ENCODE results near the gene SRGAP1. TPM values are rescaled to one million over a fixed set of nuclear protein-coding genes. Genes with fewer than 3 reads are reported as not detected.
"Not testable (repeated sequence)": the region's sequence is repeated elsewhere in the genome, so short reads cannot be mapped to it uniquely, and the experiment has no call there.

SRGAP1 gene
- total RNA-seq, 1 experiment from 2014 or later: 6.2 TPM

DNA sequence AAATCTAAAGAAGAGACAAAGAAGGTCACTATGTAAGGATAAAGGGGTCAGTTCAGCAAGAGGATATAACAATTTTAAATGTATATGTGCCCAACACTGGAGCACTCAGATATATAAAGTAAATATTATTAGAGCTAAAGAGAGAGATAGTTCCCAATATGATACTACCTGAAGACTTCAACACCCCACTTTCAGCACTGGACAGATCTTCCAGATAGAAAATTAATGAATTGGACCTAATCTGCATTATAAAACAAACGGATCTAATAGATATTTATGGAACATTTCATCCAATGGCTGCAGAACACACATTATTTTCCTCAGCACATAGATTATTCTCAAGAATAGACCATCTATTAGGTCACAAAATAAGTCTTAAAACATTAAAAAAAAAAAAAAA lies 24.1 kb upstream of the SRGAP1 start:
- H3K4me3 ChIP-seq: no peak overlapping the region
- H3K4me1 ChIP-seq: no peaks in the 10 kb centered on the region
- no peak overlapping the region for H3K27ac ChIP-seq
- no peaks in the 10 kb centered on the region for H3K27me3 ChIP-seq
- DNase-seq: no peak
- H3K9me3 ChIP-seq (replicated peaks): no peaks in the 10 kb centered on the region; the same call in 1 of the 2 replicates
- no peaks in the 10 kb centered on the region for H3K36me3 ChIP-seq

GRCh38 chr12:63821781-63822251 lies 22.7 kb upstream of the SRGAP1 start:
- no peak overlapping the region for H3K27ac ChIP-seq
- DNase-seq: no peak

DNA sequence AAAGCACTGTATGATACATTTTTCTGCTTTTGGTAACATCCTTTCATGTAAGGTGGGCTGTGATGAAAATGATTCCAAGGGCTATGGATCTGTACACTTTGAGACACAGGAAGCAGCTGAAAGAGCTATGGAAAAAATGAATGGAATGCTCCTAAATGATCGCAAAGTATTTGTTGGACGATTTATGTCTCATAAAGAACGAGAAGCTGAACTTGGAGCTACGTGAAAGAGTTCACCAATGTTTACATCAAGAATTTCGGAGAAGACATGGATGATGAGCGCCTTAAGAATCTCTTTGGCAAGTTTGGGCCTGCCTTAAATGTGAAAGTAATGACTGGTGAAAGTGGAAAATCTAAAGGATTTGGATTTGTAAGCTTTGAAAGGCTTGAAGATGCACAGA lies 22.1 kb upstream of the SRGAP1 start:
- H3K9me3 ChIP-seq (replicated peaks): no peaks in the 10 kb centered on the region; the same call in 1 of the 2 replicates
- H3K27ac ChIP-seq: no peak overlapping the region
- H3K4me3 ChIP-seq: peak overlapping the region; percentile 9; the same call in 1 of the 2 replicates
- no peaks in the 10 kb centered on the region for H3K27me3 ChIP-seq
- no peak for DNase-seq
- H3K4me1 ChIP-seq: no peaks in the 10 kb centered on the region
- H3K36me3 ChIP-seq: no peaks in the 10 kb centered on the region

More at GRCh38 chr12:63821781-63822251, 22.7 kb upstream of the SRGAP1 start:
- Histone ChIP-seq H3K36me3 (no peaks in the 10 kb centered on the region), H3K27me3 (no peaks in the 10 kb centered on the region), H3K4me3 (no peak overlapping the region), H3K4me1 (no peaks in the 10 kb centered on the region), H3K9me3 (replicated peaks) (no peaks in the 10 kb centered on the region; the same call in 1 of the 2 replicates)

GRCh38 chr12:63823040-63823439 lies 21.5 kb upstream of the SRGAP1 start:
- H3K4me1 ChIP-seq: no peaks in the 10 kb centered on the region
- H3K27ac ChIP-seq: no peak overlapping the region
- H3K9me3 ChIP-seq (replicated peaks): no peaks in the 10 kb centered on the region; the same call in 1 of the 2 replicates
- DNase-seq: no peak
- no peak overlapping the region for H3K4me3 ChIP-seq
- H3K27me3 ChIP-seq: no peaks in the 10 kb centered on the region
- no peaks in the 10 kb centered on the region for H3K36me3 ChIP-seq

- peak in 1 of 2 experiments; percentile 77 for DNase-seq
Observed at GRCh38 chr12:63826006-63826585, 18.4 kb upstream of the SRGAP1 start.

DNA sequence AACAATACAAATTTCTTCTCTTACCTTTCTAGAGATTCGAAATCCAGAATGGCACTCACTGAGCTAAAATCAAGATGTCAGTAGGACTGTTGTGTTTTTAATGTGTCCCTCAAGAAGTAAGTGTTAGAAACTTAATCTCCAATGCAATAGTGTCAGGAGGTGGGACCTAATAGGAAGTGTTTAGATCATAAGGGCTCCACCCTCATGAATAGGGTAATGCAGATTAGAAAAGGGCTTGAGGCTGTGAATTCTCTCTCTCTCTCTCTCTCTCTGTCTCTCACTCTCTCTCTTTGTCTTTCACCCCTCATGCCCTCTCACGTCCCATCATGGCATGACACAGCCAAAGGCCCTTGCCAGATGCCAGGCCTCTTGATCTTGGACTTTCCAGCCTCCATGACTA lies 15.6 kb upstream of the SRGAP1 start:
- Histone ChIP-seq H3K27ac (no peak overlapping the region), H3K4me3 (no peak overlapping the region), H3K9me3 (replicated peaks) (0 out of 2 replicates have a peak, but pooled peaks cover 3% of the 10 kb centered on the region), H3K4me1 (no peaks in the 10 kb centered on the region), H3K27me3 (no peaks in the 10 kb centered on the region), H3K36me3 (no peaks in the 10 kb centered on the region)
- DNase-seq: no peak

More at GRCh38 chr12:63826006-63826585, 18.4 kb upstream of the SRGAP1 start:
- Histone ChIP-seq H3K4me1 (no peaks in the 10 kb centered on the region), H3K36me3 (no peaks in the 10 kb centered on the region), H3K9me3 (replicated peaks) (0 out of 2 replicates have a peak, but pooled peaks cover 3% of the 10 kb centered on the region), H3K27me3 (no peaks in the 10 kb centered on the region), H3K4me3 (no peak overlapping the region), H3K27ac (no peak overlapping the region)

- Histone ChIP-seq H3K27me3 (no peaks in the 10 kb centered on the region), H3K4me3 (no peak overlapping the region), H3K9me3 (replicated peaks) (no peaks in the 10 kb centered on the region), H3K27ac (no peak overlapping the region), H3K36me3 (no peaks in the 10 kb centered on the region), H3K4me1 (no peaks in the 10 kb centered on the region)
- no peak for DNase-seq
Observed at GRCh38 chr12:63836046-63836445, 8.5 kb upstream of the SRGAP1 start.

- no peak overlapping the region for H3K4me3 ChIP-seq
Observed at GRCh38 chr12:63836936-63837335, 7.6 kb upstream of the SRGAP1 start.

GRCh38 chr12:63838411-63838810 lies 6.1 kb upstream of the SRGAP1 start:
- H3K4me3 ChIP-seq: no peak overlapping the region
- no peak overlapping the region for H3K27ac ChIP-seq
- no peaks in the 10 kb centered on the region for H3K9me3 ChIP-seq (replicated peaks)
- H3K4me1 ChIP-seq: no peaks in the 10 kb centered on the region
- no peak for DNase-seq
- no peaks in the 10 kb centered on the region for H3K27me3 ChIP-seq
- no peaks in the 10 kb centered on the region for H3K36me3 ChIP-seq

More at GRCh38 chr12:63836936-63837335, 7.6 kb upstream of the SRGAP1 start:
- no peaks in the 10 kb centered on the region for H3K36me3 ChIP-seq
- no peak overlapping the region for H3K27ac ChIP-seq
- no peak for DNase-seq
- no peaks in the 10 kb centered on the region for H3K4me1 ChIP-seq
- no peaks in the 10 kb centered on the region for H3K9me3 ChIP-seq (replicated peaks)
- H3K27me3 ChIP-seq: no peaks in the 10 kb centered on the region

DNA sequence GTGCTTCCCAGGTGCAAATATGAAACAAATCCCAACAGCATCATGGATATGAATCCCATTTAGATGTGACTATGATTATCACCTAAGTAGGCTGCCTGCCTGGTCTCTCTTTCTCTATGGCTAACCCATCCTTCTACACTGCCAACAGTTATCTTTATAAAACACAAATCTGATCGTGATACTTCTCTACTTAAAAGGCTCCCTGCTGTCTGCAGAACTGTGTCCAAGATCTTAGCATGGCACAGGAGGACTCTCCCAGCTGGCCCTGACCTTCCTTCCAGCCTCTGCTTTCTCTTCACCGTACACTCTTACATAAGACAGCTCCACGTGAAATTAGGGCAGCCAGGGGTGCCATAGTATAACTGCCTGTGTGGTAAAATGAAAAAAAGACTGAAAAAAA lies 3.5 kb upstream of the SRGAP1 start:
- no peaks in the 10 kb centered on the region for H3K36me3 ChIP-seq
- H3K4me3 ChIP-seq: no peak overlapping the region
- H3K4me1 ChIP-seq: no peaks in the 10 kb centered on the region
- H3K27me3 ChIP-seq: no peaks in the 10 kb centered on the region
- H3K9me3 ChIP-seq (replicated peaks): no peaks in the 10 kb centered on the region
- no peak for DNase-seq
- no peak overlapping the region for H3K27ac ChIP-seq

DNA sequence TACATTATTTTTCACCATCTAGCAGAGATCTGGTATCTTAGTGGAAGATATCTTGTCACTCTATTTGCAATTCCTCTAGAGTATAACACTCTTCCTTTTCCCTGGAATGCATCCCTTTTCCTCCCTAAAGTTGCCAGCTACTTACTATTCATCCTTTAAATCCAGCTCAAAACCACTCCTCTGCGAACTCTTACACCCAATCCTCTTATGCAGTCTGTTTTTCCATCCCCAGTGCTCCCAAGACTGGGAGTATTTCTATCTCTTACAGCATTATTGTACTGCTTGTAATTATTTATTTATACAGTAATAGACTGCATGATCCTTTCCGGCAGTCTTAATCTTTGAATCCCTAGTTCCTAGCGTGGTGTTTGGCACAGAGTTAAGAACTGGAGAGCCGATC lies 2.9 kb upstream of the SRGAP1 start:
- no peak overlapping the region for H3K27ac ChIP-seq
- no peaks in the 10 kb centered on the region for H3K27me3 ChIP-seq
- no peak overlapping the region for H3K4me3 ChIP-seq
- no peaks in the 10 kb centered on the region for H3K9me3 ChIP-seq (replicated peaks)
- no peaks in the 10 kb centered on the region for H3K36me3 ChIP-seq
- no peak for DNase-seq
- peaks cover 4% of the 10 kb centered on the region; the same call in 1 of the 2 replicates for H3K4me1 ChIP-seq

DNA sequence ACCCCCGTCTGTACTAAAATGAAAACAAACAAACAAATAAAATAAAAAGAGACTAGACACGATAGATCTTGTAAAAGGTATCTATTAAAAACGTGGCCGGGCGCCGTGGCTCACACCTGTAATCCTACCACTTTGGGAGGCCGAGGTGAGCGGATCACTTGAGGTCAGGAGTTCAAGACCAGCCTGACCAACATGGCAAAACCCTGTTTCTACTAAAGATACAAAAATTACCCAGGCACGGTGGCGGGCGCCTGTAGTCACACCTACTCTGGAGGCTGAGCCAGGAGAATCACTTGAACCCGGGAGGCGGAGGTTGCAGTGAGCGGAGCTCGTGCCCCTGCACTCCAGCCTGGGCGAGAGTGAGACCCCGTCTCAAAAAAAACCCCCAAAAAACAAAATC lies 1.8 kb upstream of the SRGAP1 start:
- Histone ChIP-seq H3K27ac (peak overlapping the region; percentile 85; the same call in 1 of the 2 replicates), H3K4me3 (peak overlapping the region; percentile 89)
- not testable (repeated sequence) for H3K4me1 ChIP-seq; H3K9me3 ChIP-seq (replicated peaks); H3K27me3 ChIP-seq; H3K36me3 ChIP-seq; DNase-seq

- no peaks in the 10 kb centered on the region for H3K9me3 ChIP-seq (replicated peaks)
- H3K36me3 ChIP-seq: no peaks in the 10 kb centered on the region
- DNase-seq: no peak
- H3K4me1 ChIP-seq: peaks cover 5% of the 10 kb centered on the region; the same call in 1 of the 2 replicates
- peak overlapping the region; percentile 85; the same call in 1 of the 2 replicates for H3K27ac ChIP-seq
- H3K27me3 ChIP-seq: no peaks in the 10 kb centered on the region
- H3K4me3 ChIP-seq: peak overlapping the region; percentile 89
Observed at GRCh38 chr12:63843254-63843720, 1.2 kb upstream of the SRGAP1 start.

- peak; percentile 94 for DNase-seq
- Histone ChIP-seq H3K27ac (peak overlapping the region; percentile 85), H3K4me1 (peaks cover 5% of the 10 kb centered on the region; the same call in 1 of the 2 replicates), H3K4me3 (peak overlapping the region; percentile 89), H3K36me3 (no peaks in the 10 kb centered on the region), H3K9me3 (replicated peaks) (no peaks in the 10 kb centered on the region), H3K27me3 (no peaks in the 10 kb centered on the region)
Observed at GRCh38 chr12:63843721-63844390, 644 bp upstream of the SRGAP1 start.

- no peaks in the 10 kb centered on the region for H3K27me3 ChIP-seq
- H3K36me3 ChIP-seq: no peaks in the 10 kb centered on the region
- H3K27ac ChIP-seq: peak overlapping the region; percentile 85; the same call in 1 of the 2 replicates
- DNase-seq: peak in 1 of 2 experiments; percentile 45
- peaks cover 5% of the 10 kb centered on the region; the same call in 1 of the 2 replicates for H3K4me1 ChIP-seq
- H3K4me3 ChIP-seq: peak overlapping the region; percentile 89
- H3K9me3 ChIP-seq (replicated peaks): no peaks in the 10 kb centered on the region
Observed at GRCh38 chr12:63845726-63846125, 1.2 kb downstream of the SRGAP1 start.
